ENCODE data around the gene COLEC11. TPM values are rescaled to one million over a fixed set of nuclear protein-coding genes. Genes with fewer than 3 reads are reported as not detected.
"Not testable (repeated sequence)": the region's sequence is repeated elsewhere in the genome, so short reads cannot be mapped to it uniquely, and the experiment has no call there.

The COLEC11 gene
- total RNA-seq, 1 donor from 2014 or later = 3.1 TPM

- no peak for DNase-seq (ENCODE audit: low spot score)
- intact Hi-C loops (cut with DNase I) = no loop called here
Observed at GRCh38 chr2:3659447-3660432, 64.8 kb downstream of the COLEC11 start.

- intact Hi-C loops (cut with DNase I); DNase-seq (ENCODE audit: low spot score): not testable (repeated sequence)
Observed at GRCh38 chr2:3660640-3661039, 65.7 kb downstream of the COLEC11 start.

- no peak for DNase-seq (ENCODE audit: low spot score)
- intact Hi-C loops (cut with DNase I) = no loop called here
Observed at GRCh38 chr2:3661149-3661660, 66.3 kb downstream of the COLEC11 start.

- no peak for DNase-seq (ENCODE audit: low spot score)
- intact Hi-C loops (cut with DNase I) = no loop called here
Observed at GRCh38 chr2:3662239-3662638, 67.3 kb downstream of the COLEC11 start.

- intact Hi-C loops (cut with DNase I) = no loop called here
- no peak for DNase-seq (ENCODE audit: low spot score)
Observed at GRCh38 chr2:3664118-3664517, 69.2 kb downstream of the COLEC11 start.

- DNase-seq (ENCODE audit: low spot score) = no peak
- intact Hi-C loops (cut with DNase I) = no loop called here
Observed at GRCh38 chr2:3664925-3665324, 70.0 kb downstream of the COLEC11 start.

- intact Hi-C loops (cut with DNase I) = no loop called here
- DNase-seq (ENCODE audit: low spot score) = no peak
Observed at GRCh38 chr2:3665886-3666612, 71.1 kb downstream of the COLEC11 start.

GRCh38 chr2:3666613-3666975 is 71.7 kb downstream of the COLEC11 start:
- DNase-seq (ENCODE audit: low spot score) = no peak

GRCh38 chr2:3667151-3667631 is 72.3 kb downstream of the COLEC11 start:
- DNase-seq (ENCODE audit: low spot score) = no peak
- intact Hi-C loops (cut with DNase I) = no loop called here

More at GRCh38 chr2:3666613-3666975, 71.7 kb downstream of the COLEC11 start:
- intact Hi-C loops (cut with DNase I) = no loop called here

GRCh38 chr2:3669656-3670055 is 74.7 kb downstream of the COLEC11 start:
- no peak for DNase-seq (ENCODE audit: low spot score)
- intact Hi-C loops (cut with DNase I) = no loop called here

GRCh38 chr2:3670376-3670775 is 75.5 kb downstream of the COLEC11 start:
- intact Hi-C loops (cut with DNase I) = no loop called here
- no peak for DNase-seq (ENCODE audit: low spot score)

GRCh38 chr2:3670941-3671340 is 76.0 kb downstream of the COLEC11 start:
- intact Hi-C loops (cut with DNase I) = no loop called here
- DNase-seq (ENCODE audit: low spot score) = no peak

- intact Hi-C loops (cut with DNase I) = no loop called here
Observed at GRCh38 chr2:3672861-3673678, 78.2 kb downstream of the COLEC11 start.

GRCh38 chr2:3674066-3674845 is 79.3 kb downstream of the COLEC11 start:
- intact Hi-C loops (cut with DNase I) = no loop called here
- DNase-seq (ENCODE audit: low spot score) = no peak

More at GRCh38 chr2:3672861-3673678, 78.2 kb downstream of the COLEC11 start:
- no peak for DNase-seq (ENCODE audit: low spot score)

- no peak for DNase-seq (ENCODE audit: low spot score)
- intact Hi-C loops (cut with DNase I) = no loop called here
Observed at GRCh38 chr2:3675687-3676086, 80.8 kb downstream of the COLEC11 start.

- DNase-seq (ENCODE audit: low spot score) = no peak
- intact Hi-C loops (cut with DNase I) = no loop called here
Observed at GRCh38 chr2:3677436-3677835, 82.5 kb downstream of the COLEC11 start.

- intact Hi-C loops (cut with DNase I) = no loop called here
- DNase-seq (ENCODE audit: low spot score) = no peak
Observed at GRCh38 chr2:3678212-3678611, 83.3 kb downstream of the COLEC11 start.

GRCh38 chr2:3679180-3679579 is 84.3 kb downstream of the COLEC11 start:
- intact Hi-C loops (cut with DNase I) = no loop called here
- no peak for DNase-seq (ENCODE audit: low spot score)

Measured in cardiac septum (tissue), 1 donor.